HS-5 (cell line): ENCODE measurements around the gene PHC1.

ENCODE experiments used
- DNase-seq: peaks from one replicate; pipeline ENCODE4 v3.0.0-alpha.2; 2012; ENCODE audit warnings: low read depth

The PHC1 gene

GRCh38 chr12:8950221-8950527 is 35.9 kb downstream of the PHC1 start:
- no peak for DNase-seq

- DNase-seq, result no peak
Measured at GRCh38 chr12:8950702-8951478, 36.6 kb downstream of the PHC1 start.

GRCh38 chr12:8951744-8952143 is 37.4 kb downstream of the PHC1 start:
- DNase-seq, result no peak

- DNase-seq, result no peak
Measured at GRCh38 chr12:8953773-8954402, 39.6 kb downstream of the PHC1 start.

- DNase-seq, result no peak
Measured at GRCh38 chr12:8956073-8956472, 41.8 kb downstream of the PHC1 start.

- DNase-seq, result no peak
Measured at GRCh38 chr12:8956772-8957171, 42.5 kb downstream of the PHC1 start.

GRCh38 chr12:8957561-8957960 is 43.3 kb downstream of the PHC1 start:
- no peak for DNase-seq

GRCh38 chr12:8958066-8958465 is 43.8 kb downstream of the PHC1 start:
- DNase-seq, result no peak

GRCh38 chr12:8960176-8960575 is 45.9 kb downstream of the PHC1 start:
- no peak for DNase-seq

GRCh38 chr12:8968761-8969160 is 54.5 kb downstream of the PHC1 start:
- DNase-seq, result no peak

- DNase-seq, result no peak
Measured at GRCh38 chr12:8969861-8970411, 55.6 kb downstream of the PHC1 start.

- no peak for DNase-seq
Measured at GRCh38 chr12:8970432-8970831, 56.1 kb downstream of the PHC1 start.

- no peak for DNase-seq
Measured at GRCh38 chr12:8980137-8980536, 65.8 kb downstream of the PHC1 start.

- DNase-seq, result no peak
Measured at GRCh38 chr12:8985213-8985754, 71.0 kb downstream of the PHC1 start.

- DNase-seq, result no peak
Measured at GRCh38 chr12:8987163-8987562, 72.9 kb downstream of the PHC1 start.

- no peak for DNase-seq
Measured at GRCh38 chr12:8987685-8988084, 73.4 kb downstream of the PHC1 start.

- no peak for DNase-seq
Measured at GRCh38 chr12:8989413-8989812, 75.1 kb downstream of the PHC1 start, which contains the start of gene KLRG1. Gene KLRG1, plus strand, starts transcription at chr12:8989546. Its CDS starts 90 bp downstream, at chr12:8989636.
